Measurements from ENCODE around the gene ADCK1. TPM values are rescaled to one million over a fixed set of nuclear protein-coding genes. Genes with fewer than 3 reads are reported as not detected.

Gene ADCK1
- total RNA-seq, 1 experiment from 2014 or later: 19.0 TPM

DNA sequence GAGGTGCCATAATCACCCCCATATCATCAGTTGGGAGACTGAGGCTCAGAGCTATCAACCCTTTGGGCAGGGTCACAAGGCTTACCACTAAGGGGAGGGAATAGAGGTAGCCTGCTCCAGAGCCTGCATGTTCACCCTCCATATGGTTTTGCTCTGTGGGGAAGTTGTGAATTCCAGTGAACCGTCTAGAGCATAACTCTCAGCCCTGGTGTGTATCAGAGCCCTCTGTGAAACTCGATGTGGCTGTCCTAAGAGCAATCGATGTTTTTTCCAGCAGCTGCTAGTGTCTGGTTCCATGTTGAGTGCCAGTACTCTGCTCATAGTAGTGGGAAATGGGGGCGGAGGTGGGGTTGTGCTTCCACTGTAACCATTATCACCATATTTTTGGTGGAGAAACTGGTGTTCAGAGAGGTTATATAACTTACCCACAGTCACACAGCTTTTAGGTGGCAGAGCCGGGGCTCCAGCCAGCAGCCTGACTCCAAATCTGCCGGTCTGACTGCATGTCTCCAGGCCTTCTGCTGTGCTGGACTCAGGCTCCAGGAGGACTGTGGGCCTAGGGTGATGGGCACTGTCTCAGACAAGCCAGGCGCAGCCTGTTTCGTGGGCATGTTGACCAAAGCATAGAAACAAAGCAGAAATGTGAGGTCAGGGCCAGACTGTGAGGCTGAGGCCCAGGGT lies 104.2 kb downstream of the ADCK1 start:
- no peak for DNase-seq
- TF ChIP-seq, protein P1, sequence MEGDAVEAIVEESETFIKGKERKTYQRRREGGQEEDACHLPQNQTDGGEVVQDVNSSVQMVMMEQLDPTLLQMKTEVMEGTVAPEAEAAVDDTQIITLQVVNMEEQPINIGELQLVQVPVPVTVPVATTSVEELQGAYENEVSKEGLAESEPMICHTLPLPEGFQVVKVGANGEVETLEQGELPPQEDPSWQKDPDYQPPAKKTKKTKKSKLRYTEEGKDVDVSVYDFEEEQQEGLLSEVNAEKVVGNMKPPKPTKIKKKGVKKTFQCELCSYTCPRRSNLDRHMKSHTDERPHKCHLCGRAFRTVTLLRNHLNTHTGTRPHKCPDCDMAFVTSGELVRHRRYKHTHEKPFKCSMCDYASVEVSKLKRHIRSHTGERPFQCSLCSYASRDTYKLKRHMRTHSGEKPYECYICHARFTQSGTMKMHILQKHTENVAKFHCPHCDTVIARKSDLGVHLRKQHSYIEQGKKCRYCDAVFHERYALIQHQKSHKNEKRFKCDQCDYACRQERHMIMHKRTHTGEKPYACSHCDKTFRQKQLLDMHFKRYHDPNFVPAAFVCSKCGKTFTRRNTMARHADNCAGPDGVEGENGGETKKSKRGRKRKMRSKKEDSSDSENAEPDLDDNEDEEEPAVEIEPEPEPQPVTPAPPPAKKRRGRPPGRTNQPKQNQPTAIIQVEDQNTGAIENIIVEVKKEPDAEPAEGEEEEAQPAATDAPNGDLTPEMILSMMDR (conservative IDR thresholded peaks at IDR 0.05): no peak
- TF ChIP-seq EZH2 (IDR thresholded peaks at IDR 0.05; ENCODE audit: low read depth): no peak
- H3K9me2 ChIP-seq (ENCODE audit: insufficient read depth): no peaks in the 10 kb centered on the region
- no peaks in the 10 kb centered on the region for H3K36me3 ChIP-seq (ENCODE audit: low read depth)
- H3K9me3 ChIP-seq (ENCODE audit: insufficient read depth, low read depth): no peaks in the 10 kb centered on the region
- no peaks in the 10 kb centered on the region for H3F3A ChIP-seq (ENCODE audit: insufficient read depth, low read depth)
- no peaks in the 10 kb centered on the region for H4K20me1 ChIP-seq (ENCODE audit: insufficient read depth)
- no peaks in the 10 kb centered on the region for H3K4me1 ChIP-seq (replicated peaks; ENCODE audit: insufficient read depth)
- ChIA-PET POLR2A (ENCODE audit: unreplicated experiment) (interaction anchor here (0.6 kb wide), 1 partner anchor 570 kb away, joined by 4 read pairs; no protein-coding TSS in a partner anchor), CTCF (interaction anchor here (0.6 kb wide), 1 partner anchor 41 kb away, joined by 3 read pairs; no protein-coding TSS in a partner anchor)
- no TSS peak for BruUV-seq (replicated peaks)
- no peaks in the 10 kb centered on the region for H3K79me2 ChIP-seq (ENCODE audit: low read depth)
- no peak overlapping the region for H2AFZ ChIP-seq
- H3K27ac ChIP-seq: no peak overlapping the region
- no peaks in the 10 kb centered on the region for H3K27me3 ChIP-seq (ENCODE audit: insufficient read depth, low read depth)
- no peak overlapping the region for H3K4me2 ChIP-seq
- no peak overlapping the region for H3K4me3 ChIP-seq
- intact Hi-C loops (cut with micrococcal nuclease; ENCODE audit: unreplicated experiment): no loop called here

- DNase-seq: no peak
- ChIA-PET POLR2A (ENCODE audit: unreplicated experiment) (interaction anchor here (0.7 kb wide), 1 partner anchor 303 kb away, joined by 4 read pairs; no protein-coding TSS in a partner anchor), CTCF (no interaction called here)
- Histone ChIP-seq H3K4me1 (replicated peaks; ENCODE audit: insufficient read depth) (no peaks in the 10 kb centered on the region), H3F3A (ENCODE audit: insufficient read depth, low read depth) (no peaks in the 10 kb centered on the region), H3K9me3 (ENCODE audit: insufficient read depth, low read depth) (no peaks in the 10 kb centered on the region), H3K9me2 (ENCODE audit: insufficient read depth) (no peaks in the 10 kb centered on the region), H3K36me3 (ENCODE audit: low read depth) (no peaks in the 10 kb centered on the region), H3K27me3 (ENCODE audit: insufficient read depth, low read depth) (no peaks in the 10 kb centered on the region), H3K27ac (no peak overlapping the region), H3K79me2 (ENCODE audit: low read depth) (no peaks in the 10 kb centered on the region), H4K20me1 (ENCODE audit: insufficient read depth) (no peaks in the 10 kb centered on the region), H3K4me3 (no peak overlapping the region), H3K4me2 (no peak overlapping the region), H2AFZ (no peak overlapping the region)
- TF ChIP-seq EZH2 (IDR thresholded peaks at IDR 0.05; ENCODE audit: low read depth): no peak
- TF ChIP-seq, protein P1 (conservative IDR thresholded peaks at IDR 0.05): no peak
- BruUV-seq (replicated peaks): no TSS peak
- intact Hi-C loops (cut with micrococcal nuclease; ENCODE audit: unreplicated experiment): no loop called here
Measured at GRCh38 chr14:77906446-77906845, 106.5 kb downstream of the ADCK1 start.

DNA sequence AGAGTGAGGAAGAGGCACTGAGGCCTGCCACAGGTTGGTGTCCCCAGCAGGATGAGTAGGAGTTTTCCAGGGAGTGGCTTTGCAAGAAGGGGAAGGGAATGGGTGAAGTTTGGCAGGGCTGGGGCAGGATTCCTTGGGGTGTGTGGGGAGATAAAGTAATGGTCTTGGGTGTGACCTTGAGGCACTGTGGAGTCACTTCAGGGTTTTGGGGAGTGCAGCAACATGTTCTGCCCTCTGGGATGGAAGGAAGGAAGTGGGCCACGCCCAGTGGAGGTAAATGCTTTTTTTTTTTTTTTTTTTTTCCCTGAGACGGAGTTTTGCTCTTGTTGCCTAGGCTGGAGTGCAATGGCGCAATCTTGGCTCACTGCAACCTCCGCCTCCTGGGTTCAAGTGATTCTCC lies 108.9 kb downstream of the ADCK1 start:
- Histone ChIP-seq H4K20me1 (ENCODE audit: insufficient read depth) (no peaks in the 10 kb centered on the region), H3K9me3 (ENCODE audit: insufficient read depth, low read depth) (no peaks in the 10 kb centered on the region), H2AFZ (no peak overlapping the region), H3K27me3 (ENCODE audit: insufficient read depth, low read depth) (no peaks in the 10 kb centered on the region), H3K9me2 (ENCODE audit: insufficient read depth) (no peaks in the 10 kb centered on the region), H3K4me2 (no peak overlapping the region), H3F3A (ENCODE audit: insufficient read depth, low read depth) (no peaks in the 10 kb centered on the region), H3K36me3 (ENCODE audit: low read depth) (no peaks in the 10 kb centered on the region), H3K27ac (no peak overlapping the region), H3K4me3 (no peak overlapping the region), H3K79me2 (ENCODE audit: low read depth) (no peaks in the 10 kb centered on the region), H3K4me1 (replicated peaks; ENCODE audit: insufficient read depth) (no peaks in the 10 kb centered on the region)
- POLR2A ChIA-PET (ENCODE audit: unreplicated experiment): no interaction called here
- CTCF ChIA-PET: no interaction called here
- TF ChIP-seq, protein P1 (conservative IDR thresholded peaks at IDR 0.05): no peak
- TF ChIP-seq EZH2 (IDR thresholded peaks at IDR 0.05; ENCODE audit: low read depth): no peak
- no TSS peak for BruUV-seq (replicated peaks)
- intact Hi-C loops (cut with micrococcal nuclease; ENCODE audit: unreplicated experiment): no loop called here
- no peak for DNase-seq

All from PC-9 (cell line).